PC-3 (cell line): ENCODE measurements around the gene NADK2.

Experiments
- CTCF ChIP-seq: fragments of 300-600 bp; sonication (generic); conservative IDR thresholded peaks from 2 replicates; pipeline ENCODE4 v1.5.1; 2017; ENCODE audit warnings: antibody characterized with exemption, low read depth, mild to moderate bottlenecking, low read length
- EZH2phosphoT487 ChIP-seq: fragments of 300-600 bp; sonication (generic); IDR thresholded peaks from 2 replicates; pipeline ENCODE4 v1.6.1; 2018; ENCODE audit warnings: mild to moderate bottlenecking, antibody characterized with exemption, low read length, borderline replicate concordance

DNA sequence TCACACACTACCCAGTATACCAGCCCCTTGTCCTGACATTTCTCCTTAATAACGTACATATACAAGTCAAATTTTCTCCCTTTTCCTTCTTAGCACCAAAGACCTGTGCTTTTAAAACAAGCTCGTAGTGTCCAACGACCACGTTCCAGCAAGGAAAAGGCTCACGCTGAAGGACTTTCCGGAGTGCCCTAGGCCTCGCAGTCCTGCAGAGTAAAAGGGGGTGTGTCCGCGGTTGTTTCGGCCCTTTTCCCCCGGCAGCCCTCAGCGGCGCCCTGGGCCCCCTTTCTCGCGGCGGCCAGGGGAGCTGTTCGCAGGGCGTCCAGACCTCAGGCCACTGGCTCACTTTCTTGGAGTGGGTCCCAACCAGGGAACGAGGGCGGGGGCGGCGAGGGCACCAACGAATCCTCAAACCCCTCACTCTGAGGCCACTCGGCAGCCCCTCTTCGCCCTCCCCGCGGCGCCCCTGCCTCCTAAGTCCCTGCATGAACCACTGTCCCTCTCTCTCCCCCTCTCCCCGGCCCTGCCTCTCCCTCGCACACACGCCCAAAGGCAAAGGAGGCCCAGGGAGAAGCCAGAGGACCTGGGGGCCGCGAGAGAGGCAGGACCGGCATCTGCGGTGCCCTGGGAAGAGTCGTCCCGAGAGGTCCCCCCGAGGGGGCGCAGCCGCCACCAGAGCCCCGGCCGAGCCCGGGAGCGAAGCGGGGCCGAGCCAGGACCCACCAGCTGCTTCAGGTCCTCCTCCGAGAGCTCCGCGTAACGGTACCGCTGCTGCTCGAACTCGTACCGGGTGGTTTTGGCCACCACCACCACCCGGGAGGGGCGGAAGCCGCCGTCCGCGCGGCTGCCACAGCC lies 720 bp downstream of the NADK2 start:
- TF ChIP-seq CTCF (no peak), EZH2phosphoT487 (no peak)
